ENCODE measurements around the gene BEND5. TPM values are rescaled to one million over a fixed set of nuclear protein-coding genes. Genes with fewer than 3 reads are reported as not detected.

The BEND5 gene
- total and polyA plus RNA-seq, 2 of the 13 experiments (the other 11 are each of a cell fraction or from before 2014, with no cell fraction given): 0.11 TPM; not detected in 1

DNA sequence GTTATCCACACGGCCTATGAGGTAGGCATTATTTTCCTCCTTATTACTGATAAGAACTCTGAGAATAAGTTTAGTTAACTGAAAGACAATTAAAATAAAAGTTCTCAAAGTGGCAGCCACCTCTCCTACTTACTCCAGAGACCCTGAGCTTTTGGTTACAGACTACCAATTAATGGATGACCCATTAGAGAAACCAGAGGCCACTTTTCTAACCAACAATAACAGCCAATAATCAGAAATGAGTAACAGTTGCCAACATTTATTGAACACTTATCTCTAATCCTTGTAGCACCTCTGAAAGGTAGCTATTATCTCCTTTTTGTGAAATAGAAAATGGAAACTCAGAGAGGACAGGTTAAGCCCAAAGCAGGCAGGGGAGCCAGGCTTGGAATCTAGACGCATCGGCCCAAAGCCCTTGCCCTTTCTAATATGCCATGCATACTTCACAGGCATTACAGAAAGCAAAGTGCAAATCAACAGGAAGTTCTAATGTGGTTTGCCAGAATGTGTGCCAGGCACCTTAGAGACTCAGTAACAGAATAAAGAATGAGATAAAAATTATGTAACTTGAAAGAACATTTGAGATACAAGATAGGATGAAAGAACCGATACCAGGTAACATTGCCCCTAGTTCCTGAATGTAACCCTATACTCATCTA, 50.0 kb downstream of the BEND5 start (continued):
- no peak for TF ChIP-seq ZNF142 (CRISPR knock-in tag; IDR thresholded peaks at IDR 0.05)
- TF ChIP-seq SOX5 (CRISPR knock-in tag; IDR thresholded peaks at IDR 0.05; ENCODE audit: borderline replicate concordance): no peak

- in situ Hi-C loops (cut with HindIII; ENCODE audit: extremely low pct_ligation_motif_present, low pct_unique_long_range_greater_than_20kb) (no loop called here), intact Hi-C loops (cut with micrococcal nuclease; ENCODE audit: unreplicated experiment) (no loop called here)
- DNase-seq (ENCODE audit: low spot score): no peak
- Histone ChIP-seq H3K27ac (ENCODE audit: extremely low read length, insufficient read depth, low read length) (no peak overlapping the region), H3K4me2 (ENCODE audit: low read depth, low read length) (no peak overlapping the region), H3K4me3 (replicated peaks in 1 of 3; ENCODE audit: insufficient read depth in 1 of 3, low read depth in 2 of 3, low read length in 3 of 3) (no peak overlapping the region), H3K9ac (ENCODE audit: insufficient read depth, low read depth, low read length) (no peak overlapping the region), H3K4me1 (ENCODE audit: insufficient read depth, low read length) (no peaks in the 10 kb centered on the region), H2AFZ (ENCODE audit: low read length) (no peak overlapping the region), H3K9me3 (ENCODE audit: low read length) (no peaks in the 10 kb centered on the region), H4K20me1 (ENCODE audit: insufficient read depth, low read length) (no peaks in the 10 kb centered on the region), H3K79me2 (ENCODE audit: insufficient read depth, low read length) (no peaks in the 10 kb centered on the region), H3K36me3 (replicated peaks in 1 of 2; ENCODE audit: control insufficient read depth in 1 of 2, insufficient read depth in 2 of 2, low read length in 2 of 2) (no peaks in the 10 kb centered on the region), H3K27me3 (ENCODE audit: control insufficient read depth in 1 of 2, insufficient read depth in 2 of 2, low read length in 2 of 2) (no peaks in the 10 kb centered on the region)
- CTCF ChIA-PET (ENCODE audit: low intra/inter-chr PET ratio, low total read pairs): no interaction called here
- FAIRE-seq: no peak
- POLR2A ChIA-PET: no interaction called here
- no peak for TF ChIP-seq TRIM24 (CRISPR knock-in tag; IDR thresholded peaks at IDR 0.05)
- 89% methylated on average over 2 of the region's 2 CpGs for WGBS (ENCODE audit: low lambda C conversion rate)
- BruUV-seq (replicated peaks): no TSS peak
- ATAC-seq: no peak
These were observed 50.6 kb downstream of the BEND5 start for GRCh38 chr1:48726139-48726538.

Data from HepG2 (cell line).